ENCODE data around the gene ZNF611. TPM values are rescaled to one million over a fixed set of nuclear protein-coding genes. Genes with fewer than 3 reads are reported as not detected.

ZNF611 gene
- total and polyA plus RNA-seq, 9 donors, result 4.9 to 10.5 (median 7.1) TPM

DNA sequence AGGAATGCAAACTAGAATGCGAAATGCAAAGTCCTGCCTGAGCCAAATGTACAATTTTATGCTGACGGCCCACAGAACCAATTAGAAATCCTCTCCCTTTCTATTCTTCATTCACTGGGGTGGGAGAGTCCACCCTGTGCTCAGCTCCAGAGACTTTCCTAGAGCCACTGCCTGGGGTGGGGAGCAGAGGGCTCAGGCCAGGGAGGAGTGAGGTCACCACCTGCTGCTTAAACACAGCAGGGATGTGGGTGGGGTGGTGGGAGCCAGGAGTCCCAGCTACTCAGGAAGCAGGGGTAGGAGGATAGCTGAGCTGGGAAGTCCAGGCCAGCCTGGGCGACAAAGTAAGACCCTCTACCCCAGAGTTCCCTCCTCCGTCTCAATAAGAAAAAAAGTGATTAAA is 69.8 kb downstream of the ZNF611 start:
- Histone ChIP-seq H3K4me3 (ENCODE audit: low read length) (no peak overlapping the region), H3K9me3 (replicated peaks; ENCODE audit: control insufficient read depth, low read depth, low read length) (no peaks in the 10 kb centered on the region), H3K4me1 (ENCODE audit: control insufficient read depth, insufficient read depth, low read length) (peaks cover 4% of the 10 kb centered on the region), H3K36me3 (ENCODE audit: control insufficient read depth, insufficient read depth, low read length) (peaks cover 6% of the 10 kb centered on the region), H3K27me3 (ENCODE audit: control insufficient read depth, insufficient read depth, low read length) (no peaks in the 10 kb centered on the region), H3K27ac (ENCODE audit: low read length) (no peak overlapping the region)
- no CpG with 5 or more reads among the region's 4 CpGs for WGBS (ENCODE audit: insufficient coverage)
- no peak for DNase-seq

DNA sequence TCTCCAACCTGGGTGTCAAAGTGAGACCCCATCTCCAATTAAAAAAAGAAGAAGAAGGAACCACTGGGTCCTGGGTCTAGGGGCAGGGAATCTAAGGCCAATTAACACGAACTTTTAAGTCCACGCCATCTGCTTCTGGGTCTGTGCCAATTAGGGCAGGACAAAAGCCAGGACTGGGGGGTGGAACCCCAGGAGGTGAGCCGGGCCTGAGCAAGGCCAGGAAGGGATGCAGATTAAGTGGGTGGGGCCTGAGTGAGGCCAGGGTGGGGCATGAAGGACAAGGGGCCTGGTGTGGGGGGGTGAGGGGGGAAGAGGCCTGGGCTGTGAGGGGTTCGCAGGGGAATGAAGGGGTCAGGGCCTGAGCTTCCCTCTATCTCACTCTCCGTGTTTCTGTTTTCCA is 70.4 kb downstream of the ZNF611 start:
- 52% methylated on average over 2 of the region's 5 CpGs for WGBS (ENCODE audit: insufficient coverage)
- H3K4me3 ChIP-seq (ENCODE audit: low read length), result no peak overlapping the region
- H3K27ac ChIP-seq (ENCODE audit: low read length), result no peak overlapping the region
- H3K9me3 ChIP-seq (replicated peaks; ENCODE audit: control insufficient read depth, low read depth, low read length), result no peaks in the 10 kb centered on the region
- no peak for DNase-seq
- peaks cover 8% of the 10 kb centered on the region for H3K36me3 ChIP-seq (ENCODE audit: control insufficient read depth, insufficient read depth, low read length)
- peaks cover 4% of the 10 kb centered on the region for H3K4me1 ChIP-seq (ENCODE audit: control insufficient read depth, insufficient read depth, low read length)
- no peaks in the 10 kb centered on the region for H3K27me3 ChIP-seq (ENCODE audit: control insufficient read depth, insufficient read depth, low read length)

- DNase-seq, result no peak
- peaks cover 15% of the 10 kb centered on the region for H3K36me3 ChIP-seq (ENCODE audit: control insufficient read depth, insufficient read depth, low read length)
- no peaks in the 10 kb centered on the region for H3K9me3 ChIP-seq (replicated peaks; ENCODE audit: control insufficient read depth, low read depth, low read length)
- H3K27me3 ChIP-seq (ENCODE audit: control insufficient read depth, insufficient read depth, low read length), result no peaks in the 10 kb centered on the region
- peaks cover 4% of the 10 kb centered on the region for H3K4me1 ChIP-seq (ENCODE audit: control insufficient read depth, insufficient read depth, low read length)
- H3K4me3 ChIP-seq (ENCODE audit: low read length), result no peak overlapping the region
- H3K27ac ChIP-seq (ENCODE audit: low read length), result no peak overlapping the region
- WGBS (ENCODE audit: insufficient coverage), result 95% methylated on average over 3 of the region's 3 CpGs
Observed at GRCh38 chr19:52662631-52663030, 72.2 kb downstream of the ZNF611 start.

- no peak for DNase-seq
- peaks cover 15% of the 10 kb centered on the region for H3K36me3 ChIP-seq (ENCODE audit: control insufficient read depth, insufficient read depth, low read length)
- 100% methylated on average over 1 of the region's 3 CpGs for WGBS (ENCODE audit: insufficient coverage)
Observed at GRCh38 chr19:52660981-52661380, 73.9 kb downstream of the ZNF611 start.

DNA sequence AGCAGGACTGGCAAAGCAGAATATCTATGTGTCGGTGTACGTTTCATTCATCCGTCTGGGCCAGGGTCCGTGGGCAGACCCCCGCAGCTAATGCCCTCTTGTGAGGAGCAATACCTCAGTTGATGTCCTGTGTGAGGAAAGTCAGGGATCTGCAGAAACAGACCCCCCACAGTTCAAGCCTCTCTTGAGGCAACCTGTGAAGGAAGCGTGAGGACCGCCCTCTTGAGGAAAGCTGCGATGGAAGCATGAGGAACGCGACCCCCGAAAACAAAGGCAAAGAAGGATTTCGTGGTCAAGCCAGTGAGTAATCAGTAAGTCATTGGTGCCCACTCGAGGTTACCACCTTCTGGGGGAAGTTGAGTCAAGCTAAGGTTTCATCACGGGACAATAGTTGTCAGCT is 75.8 kb downstream of the ZNF611 start:
- H3K36me3 ChIP-seq (ENCODE audit: control insufficient read depth, insufficient read depth, low read length), result peaks cover 15% of the 10 kb centered on the region
- 74% methylated on average over 14 of the region's 14 CpGs for WGBS (ENCODE audit: insufficient coverage)
- H3K4me1 ChIP-seq (ENCODE audit: control insufficient read depth, insufficient read depth, low read length), result no peaks in the 10 kb centered on the region
- H3K27ac ChIP-seq (ENCODE audit: low read length), result no peak overlapping the region
- no peak overlapping the region for H3K4me3 ChIP-seq (ENCODE audit: low read length)
- no peak for DNase-seq
- H3K9me3 ChIP-seq (replicated peaks; ENCODE audit: control insufficient read depth, low read depth, low read length), result no peaks in the 10 kb centered on the region
- no peaks in the 10 kb centered on the region for H3K27me3 ChIP-seq (ENCODE audit: control insufficient read depth, insufficient read depth, low read length)

More at GRCh38 chr19:52660981-52661380, 73.9 kb downstream of the ZNF611 start:
- H3K27me3 ChIP-seq (ENCODE audit: control insufficient read depth, insufficient read depth, low read length), result no peaks in the 10 kb centered on the region
- no peak overlapping the region for H3K27ac ChIP-seq (ENCODE audit: low read length)
- H3K9me3 ChIP-seq (replicated peaks; ENCODE audit: control insufficient read depth, low read depth, low read length), result no peaks in the 10 kb centered on the region
- H3K4me3 ChIP-seq (ENCODE audit: low read length), result no peak overlapping the region
- H3K4me1 ChIP-seq (ENCODE audit: control insufficient read depth, insufficient read depth, low read length), result peaks cover 4% of the 10 kb centered on the region

GRCh38 chr19:52658595-52658994 is 76.2 kb downstream of the ZNF611 start:
- no peak for DNase-seq
- no peaks in the 10 kb centered on the region for H3K9me3 ChIP-seq (replicated peaks; ENCODE audit: control insufficient read depth, low read depth, low read length)
- no peaks in the 10 kb centered on the region for H3K4me1 ChIP-seq (ENCODE audit: control insufficient read depth, insufficient read depth, low read length)
- H3K27ac ChIP-seq (ENCODE audit: low read length), result no peak overlapping the region
- 53% methylated on average over 2 of the region's 5 CpGs for WGBS (ENCODE audit: insufficient coverage)
- H3K27me3 ChIP-seq (ENCODE audit: control insufficient read depth, insufficient read depth, low read length), result no peaks in the 10 kb centered on the region
- H3K4me3 ChIP-seq (ENCODE audit: low read length), result no peak overlapping the region
- H3K36me3 ChIP-seq (ENCODE audit: control insufficient read depth, insufficient read depth, low read length), result peaks cover 18% of the 10 kb centered on the region

GRCh38 chr19:52653161-52653560 is 81.7 kb downstream of the ZNF611 start:
- Histone ChIP-seq H3K27me3 (ENCODE audit: control insufficient read depth, insufficient read depth, low read length) (no peaks in the 10 kb centered on the region), H3K36me3 (ENCODE audit: control insufficient read depth, insufficient read depth, low read length) (peaks cover 15% of the 10 kb centered on the region)
- WGBS (ENCODE audit: insufficient coverage), result 100% methylated on average over 3 of the region's 4 CpGs

More at GRCh38 chr19:52653161-52653560, 81.7 kb downstream of the ZNF611 start:
- Histone ChIP-seq H3K9me3 (replicated peaks; ENCODE audit: control insufficient read depth, low read depth, low read length) (no peaks in the 10 kb centered on the region), H3K27ac (ENCODE audit: low read length) (no peak overlapping the region), H3K4me3 (ENCODE audit: low read length) (no peak overlapping the region), H3K4me1 (ENCODE audit: control insufficient read depth, insufficient read depth, low read length) (no peaks in the 10 kb centered on the region)
- DNase-seq, result no peak

Other genes starting within 250 kb of the ZNF611 start
- 15.9 TPM for gene ZNF808, start 207.4 kb downstream of the ZNF611 start, total RNA-seq
- 1 to 10 TPM; 3.6 to 7.6 (median 5.6) TPM for gene ZNF808, start 207.4 kb downstream of the ZNF611 start, polyA plus RNA-seq (ENCODE audit: insufficient read depth in 1 of 8, insufficient read length in 8 of 8, low replicate concordance in 1 of 8)
- 12.5 TPM for gene ZNF701, start 164.8 kb downstream of the ZNF611 start, total RNA-seq
- gene ZNF701, start 164.8 kb downstream of the ZNF611 start, polyA plus RNA-seq (ENCODE audit: insufficient read depth in 1 of 8, insufficient read length in 8 of 8, low replicate concordance in 1 of 8), result 10 to 100 TPM in 1 of 8 donors, 1 to 10 TPM in 7; 6.4 to 10.7 (median 8.4) TPM
- gene ZNF83, start 96.7 kb downstream of the ZNF611 start, total RNA-seq, result 45.7 TPM
- 10 to 100 TPM; 25.6 to 53.9 (median 36.5) TPM for gene ZNF83, start 96.7 kb downstream of the ZNF611 start, polyA plus RNA-seq (ENCODE audit: insufficient read depth in 1 of 8, insufficient read length in 8 of 8, low replicate concordance in 1 of 8)
- 2.8 TPM for gene ZNF600, start 51.7 kb upstream of the ZNF611 start, total RNA-seq
- gene ZNF600, start 51.7 kb upstream of the ZNF611 start, polyA plus RNA-seq (ENCODE audit: insufficient read depth in 1 of 8, insufficient read length in 8 of 8, low replicate concordance in 1 of 8), result 1 to 10 TPM; 1.4 to 4.7 (median 2.6) TPM
- 14.9 TPM for gene ZNF28, start 86.6 kb upstream of the ZNF611 start, total RNA-seq
- gene ZNF28, start 86.6 kb upstream of the ZNF611 start, polyA plus RNA-seq (ENCODE audit: insufficient read depth in 1 of 8, insufficient read length in 8 of 8, low replicate concordance in 1 of 8), result 10 to 100 TPM in 1 of 8 donors, 1 to 10 TPM in 7; 4.6 to 11.8 (median 8.3) TPM
- gene ZNF468, start 122.6 kb upstream of the ZNF611 start, total RNA-seq, result 19.9 TPM
- 10 to 100 TPM; 13.8 to 21.9 (median 16.7) TPM for gene ZNF468, start 122.6 kb upstream of the ZNF611 start, polyA plus RNA-seq (ENCODE audit: insufficient read depth in 1 of 8, insufficient read length in 8 of 8, low replicate concordance in 1 of 8)
- 14.8 TPM for gene ZNF320, start 162.6 kb upstream of the ZNF611 start, total RNA-seq
- 10 to 100 TPM in 6 of 8 donors, 1 to 10 TPM in 2; 8.3 to 29.4 (median 11.7) TPM for gene ZNF320, start 162.6 kb upstream of the ZNF611 start, polyA plus RNA-seq (ENCODE audit: insufficient read depth in 1 of 8, insufficient read length in 8 of 8, low replicate concordance in 1 of 8)
- 3.4 TPM for gene ZNF888, start 188.4 kb upstream of the ZNF611 start, total RNA-seq
- 1 to 10 TPM; 1.9 to 4.2 (median 3.0) TPM for gene ZNF888, start 188.4 kb upstream of the ZNF611 start, polyA plus RNA-seq (ENCODE audit: insufficient read depth in 1 of 8, insufficient read length in 8 of 8, low replicate concordance in 1 of 8)
- gene ZNF816, start 227.8 kb upstream of the ZNF611 start, total RNA-seq, result 10.7 TPM
- gene ZNF816, start 227.8 kb upstream of the ZNF611 start, polyA plus RNA-seq (ENCODE audit: insufficient read depth in 1 of 8, insufficient read length in 8 of 8, low replicate concordance in 1 of 8), result 1 to 10 TPM; 5.8 to 7.3 (median 6.3) TPM